K562 (cell line): ENCODE data around the gene NCMAP. TPM values are rescaled to one million over a fixed set of nuclear protein-coding genes. Genes with fewer than 3 reads are reported as not detected.

Experiments used
- ATAC-seq: fragments of 200-7000 bp; cut with Tn5 transposase; 3 replicates; pipeline ENCODE4 v1.9.1; 2020; ENCODE audit warnings: moderate library complexity
- BruUV-seq: library from RNA; stranded (reverse); fragments of 400-500 nt; replicated peaks from 2 replicates; lab custom pipeline; 2021; lab: Mats Ljungman, UMichigan
- CTCF ChIA-PET: fragments of 300-600 bp; formaldehyde crosslinking; extraction: SDS; loops from one replicate; lab custom pipeline; 2021; ENCODE audit warnings: low intra/inter-chr PET ratio; lab: Yijun Ruan, JAX
- POLR2A ChIA-PET: fragments of 300-600, 350-650 bp; sonication (Branson Sonifier 250); formaldehyde crosslinking; extraction: SDS; loops from one replicate; lab custom pipeline; 2021; ENCODE audit warnings: antibody characterized with exemption, inconsistent platforms; lab: Yijun Ruan, JAX
- DNase-seq, 4 experiments: peaks; one replicate each; pipeline versions ENCODE4 v3.0.0 to v3.0.0-alpha.2; 2011 to 2018; ENCODE audit warnings: low spot score in 3 of 4, mixed read lengths in 3 of 4; ENCODE audit errors: extremely low read depth in 1 of 4
- FAIRE-seq: peaks from 2 replicates; lab custom pipeline; 2011; peaks lifted over from hg19 to GRCh38; lab: Jason Lieb, UNC
- H2AFZ ChIP-seq: 2 replicates; pipeline ENCODE4 v1.6.0; 2011; ENCODE audit warnings: low read depth, low read length, control low read depth, inconsistent platforms
- H3K27ac ChIP-seq: fragments of 200-600 bp; 3 replicates; pipeline ENCODE4 v1.8.0; 2011; ENCODE audit warnings: low read depth, mild to moderate bottlenecking, control low read depth, inconsistent platforms, low read length, moderate library complexity, mixed read lengths; ENCODE audit errors: extremely low read depth
- H3K27me3 ChIP-seq, 2 experiments: fragments of 300-600 bp in 1 of 2; 2 replicates in 1 of 2; 3 replicates in 1 of 2; pipeline versions ENCODE4 v1.6.0 to v1.8.0; 2011; ENCODE audit warnings: inconsistent platforms in 2 of 2, low read length in 2 of 2, mild to moderate bottlenecking in 1 of 2, mixed read lengths in 1 of 2, moderate library complexity in 1 of 2; ENCODE audit not compliant: control insufficient read depth in 2 of 2, insufficient read depth in 2 of 2
- H3K36me3 ChIP-seq: fragments of 300-600 bp; 3 replicates; pipeline ENCODE4 v1.8.0; 2011; ENCODE audit warnings: mild to moderate bottlenecking, low read length, inconsistent platforms; ENCODE audit not compliant: control insufficient read depth, insufficient read depth
- H3K4me1 ChIP-seq, 2 experiments: fragments of 200-600 bp in 1 of 2; replicated peaks in 1 of 2; 2 replicates in 1 of 2; 3 replicates in 1 of 2; pipeline versions ENCODE4 v1.5.1 to v1.8.0; 2011; ENCODE audit warnings: inconsistent platforms in 2 of 2, low read length in 2 of 2, mild to moderate bottlenecking in 1 of 2, mixed read lengths in 1 of 2, moderate library complexity in 1 of 2; ENCODE audit not compliant: control insufficient read depth in 2 of 2, insufficient read depth in 2 of 2
- H3K4me2 ChIP-seq: 2 replicates; pipeline ENCODE4 v1.6.1; 2011; ENCODE audit warnings: low read length, control low read depth, inconsistent platforms, mixed read lengths; ENCODE audit not compliant: insufficient read depth
- H3K4me3 ChIP-seq: fragments of 200-600 bp; sonication (generic), shearing (Covaris generic); 2 replicates; pipeline ENCODE4 v1.5.1; 2016; ENCODE audit warnings: control low read depth, inconsistent platforms
- H3K79me2 ChIP-seq: fragments of 200-600 bp; 3 replicates; pipeline ENCODE4 v1.8.0; 2011; ENCODE audit warnings: low read length, inconsistent platforms; ENCODE audit not compliant: control insufficient read depth, insufficient read depth
- H3K9ac ChIP-seq, 2 experiments: 2 replicates each; pipeline versions ENCODE4 v1.6.0 to v1.6.1; 2011; ENCODE audit warnings: low read depth in 2 of 2, low read length in 2 of 2, control low read depth in 1 of 2, inconsistent platforms in 1 of 2, mild to moderate bottlenecking in 1 of 2, mixed read lengths in 1 of 2; ENCODE audit not compliant: insufficient read depth in 1 of 2
- H3K9me1 ChIP-seq: one replicate; pipeline ENCODE4 v1.6.0; 2011; ENCODE audit warnings: inconsistent platforms, mild to moderate bottlenecking, low read length, moderate library complexity; ENCODE audit not compliant: control insufficient read depth, insufficient read depth
- H3K9me3 ChIP-seq: replicated peaks from 2 replicates; pipeline ENCODE4 v1.5.1; 2011; ENCODE audit warnings: low read depth, low read length, inconsistent platforms; ENCODE audit not compliant: control insufficient read depth, insufficient read depth
- H4K20me1 ChIP-seq: replicated peaks from 2 replicates; pipeline ENCODE4 v1.6.1; 2011; ENCODE audit warnings: low read length, inconsistent platforms, mixed read lengths; ENCODE audit not compliant: control insufficient read depth, insufficient read depth
- CBX8 ChIP-seq: fragments of 200-600 bp; sonication (generic); IDR thresholded peaks from 2 replicates; pipeline ENCODE4 v1.6.1; 2012; ENCODE audit warnings: borderline replicate concordance, mixed run types, low read depth, mild to moderate bottlenecking, moderate library complexity, mixed read lengths, low read length, control low read depth, inconsistent platforms; ENCODE audit not compliant: poor library complexity, severe bottlenecking; ENCODE audit errors: extremely low read depth
- EHMT2 ChIP-seq: fragments of 450-650 bp; IDR thresholded peaks from 2 replicates; pipeline ENCODE4 v1.6.1; 2018; ENCODE audit warnings: antibody characterized with exemption
- MITF ChIP-seq: IDR thresholded peaks from 2 replicates; pipeline ENCODE4 v1.6.1; 2014; ENCODE audit warnings: antibody characterized with exemption
- SPI1 ChIP-seq: IDR thresholded peaks from 2 replicates; pipeline ENCODE4 v1.6.1; 2011; ENCODE audit warnings: low read depth, low read length, control low read depth, borderline replicate concordance
- ZKSCAN3 ChIP-seq: fragments of 250-450 bp; sonication (Bioruptor Pico); IDR thresholded peaks from 2 replicates; pipeline ENCODE4 v1.4.0; 2020
- WGBS: fragments of 100-300 bp; shearing (Covaris generic); methylation state at CpG from one replicate; pipeline ENCODE4 v1.1.6; 2016; ENCODE audit warnings: low coverage, mixed read lengths; ENCODE audit not compliant: insufficient coverage; ENCODE audit errors: missing lambda C conversion rate; 5-methylcytosine and 5-hydroxymethylcytosine counted together
- in situ Hi-C: fragments of 300-500 bp; cut with MboI; formaldehyde crosslinking; loops from 4 replicates; pipeline ENCODE4 v1.15.0; 2018; ENCODE audit warnings: inconsistent platforms, mixed read lengths
- intact Hi-C: fragments of 100-400 bp; cut with micrococcal nuclease; formaldehyde crosslinking; loops from 2 replicates; pipeline ENCODE4 v1.14.2; 2022
- polyA plus RNA-seq, 8 experiments: library from polyadenylated mRNA; depleted of rRNA in 4 of 8; stranded (reverse) in 5 of 8; unstranded in 3 of 8; fragments of >200 nt; fragmentation: Nextera tagmentation in 2 of 8; fragmentation: Illumina TruSeq in 1 of 8; extraction: Ambion mirVana in 2 of 8; extraction: Trizol in 1 of 8; gene quantifications; 2 replicates each; pipeline versions ENCODE4 v1.2.1 to v1.2.3, GENCODE V29; 2011 to 2014; ENCODE audit warnings: inconsistent platforms in 1 of 8, missing spikeins in 1 of 8
- total RNA-seq, 7 experiments: library from RNA; depleted of rRNA in 6 of 7; stranded (reverse); fragments of >200 nt in 6 of 7; fragmentation: Illumina TruSeq in 2 of 7; extraction: Trizol in 2 of 7; gene quantifications; 2 replicates each; pipeline versions ENCODE4 v1.2.1 to v1.2.3, GENCODE V29; 2011 to 2021; ENCODE audit warnings: low replicate concordance in 1 of 7

Gene NCMAP
- total and polyA plus RNA-seq, 9 of the 15 experiments (the other 6 are each of a cell fraction or from before 2014, with no cell fraction given): 0.03 TPM; not detected in 8

DNA sequence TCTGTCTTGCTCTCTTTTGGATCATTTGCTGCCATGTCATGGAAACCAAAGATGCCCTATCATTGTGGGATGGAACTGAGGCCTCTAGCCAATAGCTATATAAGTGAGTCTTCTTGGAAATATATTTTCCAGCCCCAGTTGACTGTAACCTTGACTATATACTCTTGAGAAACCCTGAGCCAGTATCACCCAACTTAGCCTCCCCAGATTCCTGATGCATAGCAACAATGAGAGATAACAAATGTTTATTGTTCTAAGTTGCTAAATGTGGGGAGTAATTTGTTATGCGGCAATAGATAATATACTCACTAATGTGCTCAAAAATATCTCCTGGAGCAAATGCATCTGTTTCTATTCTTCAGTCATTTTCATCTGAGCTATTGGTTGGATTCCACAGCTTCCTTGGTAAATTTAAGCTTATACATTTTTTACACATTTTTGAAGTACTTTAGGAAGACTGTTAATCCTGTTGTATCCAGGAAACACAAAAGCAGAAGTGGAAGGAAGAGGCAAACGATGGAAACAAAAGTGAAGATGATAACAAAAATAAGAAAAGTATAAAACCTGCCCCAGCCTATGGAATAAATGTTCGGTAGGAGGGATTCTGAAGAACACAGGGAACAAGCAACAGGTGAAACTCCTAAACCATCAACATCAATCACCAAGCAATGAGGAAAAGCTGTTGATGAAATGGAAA lies 80.9 kb downstream of the NCMAP start:
- Histone ChIP-seq H3K36me3 (no peaks in the 10 kb centered on the region), H3K27ac (no peak overlapping the region), H2AFZ (no peak overlapping the region), H3K9ac (no peak overlapping the region), H3K4me2 (no peak overlapping the region), H3K4me3 (no peak overlapping the region), H3K9me3 (no peaks in the 10 kb centered on the region), H3K79me2 (peaks cover 5% of the 10 kb centered on the region; the same call in 2 of the 3 replicates), H3K9me1 (no peaks in the 10 kb centered on the region), H4K20me1 (no peaks in the 10 kb centered on the region), H3K27me3 (peaks cover 7 to 12% of the 10 kb centered on the region in 2 experiments; a peak in 3 of 5 replicates), H3K4me1 (peaks cover 6 to 13% of the 10 kb centered on the region in 2 experiments; a peak in 4 of 5 replicates)
- DNase-seq: no peak
- WGBS: 8% methylated on average over 3 of the region's 3 CpGs
- ChIA-PET POLR2A (interaction anchor here (0.6 to 1.1 kb wide), 3 partner anchors 13 to 29 kb away, joined by 3 to 5 read pairs (median 3); no protein-coding TSS in a partner anchor), CTCF (interaction anchor here (2.3 to 2.8 kb wide), 2 partner anchors 94 to 436 kb away, joined by 11 to 35 read pairs; no protein-coding TSS in a partner anchor)
- BruUV-seq: no TSS peak
- ATAC-seq: no peak
- in situ Hi-C loops: loop anchor here (10.0 kb wide), 1 partner anchor 432 kb away; no protein-coding TSS in a partner anchor
- no peak for TF ChIP-seq MITF
- TF ChIP-seq CBX8: no peak
- TF ChIP-seq EHMT2: no peak
- peak; percentile 60; the same call in 1 of the 2 replicates for TF ChIP-seq SPI1
- TF ChIP-seq ZKSCAN3 (CRISPR knock-in tag): 0 out of 2 replicates have a peak, but pooled peaks have one; percentile 14
- intact Hi-C loops: loop anchor here (5.0 kb wide), 1 partner anchor 45 kb away; no protein-coding TSS in a partner anchor
- no peak for FAIRE-seq
